ENCODE results near the gene SLC24A2. TPM values are rescaled to one million over a fixed set of nuclear protein-coding genes. Genes with fewer than 3 reads are reported as not detected.

SLC24A2 gene
- total RNA-seq, 2 experiments from 2014 or later: not detected

- Mint-ChIP-seq H3K27me3 (peaks cover 53% of the 10 kb centered on the region), H3K27ac (no peak overlapping the region), H3K4me1 (no peaks in the 10 kb centered on the region), H3K9me3 (no peaks in the 10 kb centered on the region), H3K36me3 (ENCODE audit: low read depth) (no peaks in the 10 kb centered on the region), H3K4me3 (no peak overlapping the region)
- CTCF ChIA-PET: no interaction called here
- DNase-seq: no peak
- POLR2A ChIA-PET: no interaction called here
Observed at GRCh38 chr9:19785230-19785629, 3.6 kb downstream of the SLC24A2 start.

DNA sequence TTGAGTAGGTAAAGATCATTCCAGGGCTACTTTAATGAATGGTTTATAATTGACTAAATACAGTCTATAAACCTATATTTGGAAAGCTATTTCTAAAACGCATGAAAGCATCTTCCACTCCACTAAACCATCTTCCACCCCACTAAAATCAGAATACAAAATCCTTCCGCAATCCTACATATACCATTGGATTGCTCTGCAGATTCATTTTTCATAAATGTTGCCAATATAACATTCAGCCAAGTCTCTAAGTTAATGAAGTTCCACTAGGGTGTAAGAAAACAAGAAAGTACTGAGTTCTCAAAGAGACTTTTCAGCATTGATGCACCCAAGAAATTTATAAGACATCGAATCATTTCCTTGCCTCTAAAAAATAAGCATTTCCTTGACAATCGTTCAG lies 4.7 kb downstream of the SLC24A2 start:
- DNase-seq: no peak
- POLR2A ChIA-PET: no interaction called here
- H3K27me3 Mint-ChIP-seq: peaks cover 42% of the 10 kb centered on the region
- H3K4me3 Mint-ChIP-seq: no peak overlapping the region
- CTCF ChIA-PET: no interaction called here
- H3K36me3 Mint-ChIP-seq (ENCODE audit: low read depth): no peaks in the 10 kb centered on the region
- no peaks in the 10 kb centered on the region for H3K4me1 Mint-ChIP-seq
- H3K9me3 Mint-ChIP-seq: no peaks in the 10 kb centered on the region
- no peak overlapping the region for H3K27ac Mint-ChIP-seq

DNA sequence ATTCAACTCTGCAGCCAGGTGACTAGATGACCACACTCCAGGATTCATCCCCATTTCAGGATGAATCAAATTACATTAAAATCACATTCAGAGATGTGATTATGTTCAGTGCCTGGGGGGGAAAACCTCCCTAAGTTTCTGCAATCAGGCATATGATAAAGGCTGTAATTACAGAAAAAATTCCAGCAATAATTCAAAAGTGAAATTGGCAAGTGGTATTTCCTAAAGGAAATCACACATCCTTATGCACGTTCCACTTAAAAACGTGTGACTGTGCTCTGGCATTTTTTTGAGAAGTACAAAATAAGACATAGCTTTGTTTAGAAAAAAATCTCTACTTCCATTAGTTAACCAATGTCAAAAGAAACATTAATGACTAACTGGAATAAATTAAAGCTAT lies 5.3 kb downstream of the SLC24A2 start:
- ChIA-PET POLR2A (no interaction called here), CTCF (no interaction called here)
- Mint-ChIP-seq H3K4me1 (no peaks in the 10 kb centered on the region), H3K36me3 (ENCODE audit: low read depth) (no peaks in the 10 kb centered on the region), H3K9me3 (no peaks in the 10 kb centered on the region), H3K27ac (no peak overlapping the region), H3K4me3 (no peak overlapping the region), H3K27me3 (peaks cover 42% of the 10 kb centered on the region)
- DNase-seq: no peak

DNA sequence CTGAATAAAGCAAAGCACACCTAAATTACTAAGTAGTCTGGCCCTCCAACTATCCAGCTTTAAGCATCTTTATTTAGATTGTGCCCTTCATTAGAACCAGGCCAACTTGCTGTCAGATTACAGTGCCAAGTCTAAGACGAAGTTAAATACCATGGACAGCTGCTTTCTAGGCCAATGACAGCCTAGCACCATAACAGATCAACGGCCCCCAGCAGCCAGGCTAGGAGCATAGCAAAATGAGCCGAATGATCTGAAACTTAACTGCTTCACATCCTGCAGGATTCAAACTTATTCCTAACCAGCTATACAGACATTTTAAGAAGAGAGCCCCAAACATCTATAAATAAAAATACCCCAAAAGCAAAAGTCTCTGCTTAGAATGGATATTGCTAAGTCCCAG lies 6.8 kb downstream of the SLC24A2 start:
- ChIA-PET CTCF (no interaction called here), POLR2A (no interaction called here)
- no peaks in the 10 kb centered on the region for H3K9me3 Mint-ChIP-seq

DNA sequence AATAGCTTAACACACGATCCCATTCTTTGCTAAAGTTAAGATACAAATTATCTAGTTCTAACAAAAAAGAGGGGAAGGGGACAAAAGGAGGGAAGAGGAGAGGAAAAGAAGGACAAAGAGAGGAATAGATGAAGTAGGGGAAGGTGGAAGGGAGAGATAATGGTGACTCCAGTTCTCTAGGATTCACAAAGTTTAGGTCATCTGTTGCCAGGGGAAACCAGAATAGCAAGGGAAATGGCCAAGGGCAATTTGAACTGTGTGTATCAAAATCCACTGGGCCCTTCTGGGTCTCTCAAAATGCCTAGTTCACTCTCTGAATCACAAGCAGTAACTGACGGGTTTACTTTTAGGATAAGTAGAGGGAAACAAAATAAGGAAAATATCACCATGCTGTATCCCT lies 7.6 kb downstream of the SLC24A2 start:
- Mint-ChIP-seq H3K4me3 (no peak overlapping the region), H3K9me3 (no peaks in the 10 kb centered on the region), H3K27ac (no peak overlapping the region), H3K36me3 (ENCODE audit: low read depth) (no peaks in the 10 kb centered on the region), H3K27me3 (peaks cover 23% of the 10 kb centered on the region), H3K4me1 (no peaks in the 10 kb centered on the region)
- no peak for DNase-seq
- CTCF ChIA-PET: no interaction called here
- POLR2A ChIA-PET: no interaction called here

More for the DNA sequence above, 6.8 kb downstream of the SLC24A2 start:
- Mint-ChIP-seq H3K4me3 (no peak overlapping the region), H3K36me3 (ENCODE audit: low read depth) (no peaks in the 10 kb centered on the region), H3K4me1 (no peaks in the 10 kb centered on the region), H3K27me3 (peaks cover 31% of the 10 kb centered on the region), H3K27ac (no peak overlapping the region)
- DNase-seq: no peak

DNA sequence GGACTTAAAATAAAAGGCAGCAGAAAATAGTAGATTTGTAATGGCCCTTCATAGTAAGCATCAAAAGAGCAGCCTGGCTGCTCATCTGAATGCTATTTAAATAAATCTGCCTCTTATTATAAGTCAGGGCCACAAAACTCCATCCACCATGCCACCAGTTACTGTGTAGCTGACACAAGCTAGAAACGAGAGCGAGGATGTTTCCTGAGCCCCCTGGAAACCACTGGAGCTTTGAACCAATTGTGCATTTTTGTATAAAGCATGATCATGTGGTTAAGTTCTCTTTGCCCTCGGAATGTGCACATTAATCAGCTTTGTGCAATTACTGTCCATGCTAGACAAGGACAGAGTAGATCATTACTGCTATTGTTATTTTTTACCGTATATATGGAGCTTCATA lies 17.4 kb downstream of the SLC24A2 start:
- H3K36me3 Mint-ChIP-seq (ENCODE audit: low read depth): no peaks in the 10 kb centered on the region
- DNase-seq: no peak
- no peaks in the 10 kb centered on the region for H3K9me3 Mint-ChIP-seq
- H3K4me3 Mint-ChIP-seq: no peak overlapping the region
- CTCF ChIA-PET: interaction anchor here (0.6 kb wide), 1 partner anchor 147 kb away, joined by 4 read pairs; no protein-coding TSS in a partner anchor
- peaks cover 10% of the 10 kb centered on the region for H3K27me3 Mint-ChIP-seq
- POLR2A ChIA-PET: no interaction called here
- H3K27ac Mint-ChIP-seq: no peak overlapping the region
- H3K4me1 Mint-ChIP-seq: no peaks in the 10 kb centered on the region

- Mint-ChIP-seq H3K9me3 (no peaks in the 10 kb centered on the region), H3K27me3 (peaks cover 10% of the 10 kb centered on the region), H3K4me1 (no peaks in the 10 kb centered on the region), H3K36me3 (ENCODE audit: low read depth) (no peaks in the 10 kb centered on the region), H3K27ac (no peak overlapping the region), H3K4me3 (no peak overlapping the region)
- CTCF ChIA-PET: no interaction called here
- POLR2A ChIA-PET: no interaction called here
- DNase-seq: no peak
Observed at GRCh38 chr9:19770973-19771372, 17.9 kb downstream of the SLC24A2 start.

GRCh38 chr9:19769213-19769612 lies 19.6 kb downstream of the SLC24A2 start:
- Mint-ChIP-seq H3K9me3 (peaks cover 2% of the 10 kb centered on the region), H3K27me3 (peaks cover 9% of the 10 kb centered on the region), H3K4me3 (no peak overlapping the region), H3K4me1 (no peaks in the 10 kb centered on the region), H3K27ac (no peak overlapping the region), H3K36me3 (ENCODE audit: low read depth) (no peaks in the 10 kb centered on the region)
- CTCF ChIA-PET: no interaction called here
- POLR2A ChIA-PET: no interaction called here
- no peak for DNase-seq

GRCh38 chr9:19768798-19769197 lies 20.0 kb downstream of the SLC24A2 start:
- H3K36me3 Mint-ChIP-seq (ENCODE audit: low read depth): no peaks in the 10 kb centered on the region
- no peak for DNase-seq
- H3K9me3 Mint-ChIP-seq: peaks cover 2% of the 10 kb centered on the region
- ChIA-PET POLR2A (no interaction called here), CTCF (interaction anchor here (0.7 kb wide), 1 partner anchor 145 kb away, joined by 3 read pairs; no protein-coding TSS in a partner anchor)
- H3K27ac Mint-ChIP-seq: no peak overlapping the region
- H3K4me3 Mint-ChIP-seq: no peak overlapping the region
- no peaks in the 10 kb centered on the region for H3K4me1 Mint-ChIP-seq
- peaks cover 7% of the 10 kb centered on the region for H3K27me3 Mint-ChIP-seq

DNA sequence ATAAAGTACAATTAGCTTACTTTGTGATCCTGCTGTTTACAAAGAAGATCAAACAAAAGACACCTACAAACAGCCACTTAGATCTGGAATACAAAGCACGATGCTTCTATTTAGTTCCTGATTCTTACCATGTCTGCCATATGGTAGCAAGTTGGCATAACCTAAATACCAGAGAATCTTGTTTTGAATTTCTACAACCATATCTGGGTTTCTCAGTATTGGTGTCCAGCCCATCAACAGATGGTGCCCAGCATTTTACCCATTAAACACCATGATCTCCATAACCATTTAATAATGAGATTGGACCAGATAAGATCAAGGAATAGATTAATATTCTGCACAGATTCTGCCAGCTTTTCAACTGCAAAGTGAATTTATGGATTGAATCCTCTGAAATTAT lies 29.8 kb downstream of the SLC24A2 start:
- H3K4me1 Mint-ChIP-seq: no peaks in the 10 kb centered on the region
- no peak for DNase-seq

GRCh38 chr9:19757745-19758144 lies 31.1 kb downstream of the SLC24A2 start:
- CTCF ChIA-PET: no interaction called here
- H3K27me3 Mint-ChIP-seq: peaks cover 9% of the 10 kb centered on the region
- no peaks in the 10 kb centered on the region for H3K4me1 Mint-ChIP-seq
- no peak for DNase-seq
- POLR2A ChIA-PET: no interaction called here
- H3K27ac Mint-ChIP-seq: no peak overlapping the region
- H3K36me3 Mint-ChIP-seq (ENCODE audit: low read depth): no peaks in the 10 kb centered on the region
- H3K9me3 Mint-ChIP-seq: no peaks in the 10 kb centered on the region
- no peak overlapping the region for H3K4me3 Mint-ChIP-seq

More for the DNA sequence above, 29.8 kb downstream of the SLC24A2 start:
- CTCF ChIA-PET: no interaction called here
- Mint-ChIP-seq H3K27me3 (peaks cover 7% of the 10 kb centered on the region), H3K36me3 (ENCODE audit: low read depth) (no peaks in the 10 kb centered on the region), H3K27ac (no peak overlapping the region), H3K9me3 (no peaks in the 10 kb centered on the region), H3K4me3 (no peak overlapping the region)
- POLR2A ChIA-PET: no interaction called here

DNA sequence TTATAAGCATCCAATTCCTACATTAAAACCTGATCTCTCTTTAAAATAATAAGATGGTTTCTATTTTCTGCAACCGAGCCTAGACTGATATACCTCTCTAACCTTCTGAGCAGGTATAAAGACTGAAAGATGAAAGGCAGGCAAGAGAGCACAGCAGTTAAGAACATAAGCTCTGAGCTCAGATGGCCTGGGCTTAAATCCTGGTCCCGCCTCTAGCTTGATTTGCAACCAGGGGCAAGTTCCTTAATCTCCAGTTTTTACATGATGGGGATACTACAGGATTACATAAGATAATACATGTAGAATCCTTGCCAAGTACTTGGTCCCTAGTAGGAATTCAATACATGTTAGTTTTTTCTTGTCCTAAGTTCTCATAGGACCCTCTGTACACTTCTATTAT lies 33.9 kb downstream of the SLC24A2 start:
- ChIA-PET POLR2A (no interaction called here), CTCF (no interaction called here)
- Mint-ChIP-seq H3K9me3 (peaks cover 2% of the 10 kb centered on the region), H3K27me3 (peaks cover 16% of the 10 kb centered on the region), H3K27ac (no peak overlapping the region), H3K4me3 (no peak overlapping the region), H3K4me1 (peaks cover 3% of the 10 kb centered on the region), H3K36me3 (ENCODE audit: low read depth) (no peaks in the 10 kb centered on the region)
- no peak for DNase-seq

GRCh38 chr9:19748278-19749126 lies 40.3 kb downstream of the SLC24A2 start:
- POLR2A ChIA-PET: no interaction called here
- CTCF ChIA-PET: no interaction called here

DNA sequence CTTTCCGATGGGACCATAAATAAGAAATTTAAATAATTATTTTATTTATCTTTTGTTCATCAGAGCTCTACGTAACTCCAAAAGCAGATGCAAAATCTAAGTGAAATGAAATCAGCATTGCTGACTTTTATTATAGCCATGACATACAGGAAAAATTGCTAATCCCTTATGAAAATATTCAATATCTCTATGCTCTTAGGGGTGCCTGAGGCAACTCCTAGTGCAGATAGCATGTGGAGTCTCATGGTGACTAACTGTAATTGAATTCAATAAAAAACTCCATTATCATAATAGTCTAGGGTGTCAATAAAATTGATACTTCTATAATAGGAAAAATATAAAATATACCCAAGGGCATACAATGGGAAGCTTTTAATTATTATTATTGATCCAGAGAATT lies 42.6 kb downstream of the SLC24A2 start:
- Mint-ChIP-seq H3K27me3 (peaks cover 20% of the 10 kb centered on the region), H3K4me1 (peaks cover 26% of the 10 kb centered on the region), H3K36me3 (ENCODE audit: low read depth) (peaks cover 2% of the 10 kb centered on the region), H3K9me3 (peaks cover 2% of the 10 kb centered on the region), H3K27ac (no peak overlapping the region), H3K4me3 (no peak overlapping the region)
- DNase-seq: no peak
- POLR2A ChIA-PET: no interaction called here
- CTCF ChIA-PET: no interaction called here

More at GRCh38 chr9:19748278-19749126, 40.3 kb downstream of the SLC24A2 start:
- Mint-ChIP-seq H3K36me3 (ENCODE audit: low read depth) (peaks cover 2% of the 10 kb centered on the region), H3K27ac (peak overlapping the region; percentile 48), H3K4me3 (no peak overlapping the region), H3K9me3 (peaks cover 2% of the 10 kb centered on the region), H3K4me1 (peaks cover 26% of the 10 kb centered on the region), H3K27me3 (peaks cover 20% of the 10 kb centered on the region)
- peak; percentile 16 for DNase-seq

Data from activated CD4-positive, alpha-beta T cell treated with anti-CD3 and anti-CD28 coated beads, Interleukin-2, amount 10 ng/mL, durations not matched to agents 7 days and 5 days (primary cell).